ENCODE results near the gene SHISAL2B.
"Not testable (repeated sequence)": the region's sequence is repeated elsewhere in the genome, so short reads cannot be mapped to it uniquely, and the experiment has no call there.

The SHISAL2B gene

DNA sequence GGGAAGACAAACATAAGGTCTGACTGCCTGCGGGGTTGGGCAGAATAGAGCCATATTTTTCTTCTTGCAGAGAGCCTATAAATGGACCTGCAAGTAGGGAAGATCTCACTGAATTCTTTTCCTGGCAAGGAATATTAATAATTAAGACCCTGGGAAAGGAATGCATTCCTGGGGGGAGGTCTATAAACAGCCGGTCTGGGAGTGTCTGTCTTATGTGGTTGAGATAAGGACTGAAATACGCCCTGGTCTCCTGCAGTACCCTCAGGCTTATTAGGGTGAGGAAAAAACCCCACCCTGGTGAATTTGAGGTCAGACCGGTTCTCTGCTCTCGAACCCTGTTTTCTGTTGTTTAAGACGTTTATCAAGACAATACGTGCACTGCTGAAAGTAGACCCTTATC lies 6.1 kb downstream of the SHISAL2B start:
- not testable (repeated sequence) for DNase-seq (ENCODE audit: low read depth in 2 of 2)

DNA sequence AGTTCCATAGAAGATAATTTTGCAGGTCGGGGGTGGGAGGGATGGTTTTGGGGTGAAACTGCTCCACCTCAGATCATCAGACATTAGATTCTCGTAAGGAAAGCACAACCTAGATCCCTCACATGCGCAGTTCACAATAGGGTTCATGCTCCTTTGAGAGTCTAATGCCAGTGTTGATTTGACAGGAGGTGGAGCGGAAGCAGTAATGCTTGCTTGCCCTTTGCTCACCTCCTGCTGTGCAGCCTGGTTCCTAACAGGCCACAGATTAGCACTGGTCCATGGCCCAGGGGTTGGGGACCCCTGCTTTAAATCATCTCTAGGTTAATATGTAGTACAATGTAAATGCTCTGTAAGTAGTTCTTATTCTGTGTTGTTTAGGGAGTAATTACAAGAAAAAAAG lies 10.5 kb downstream of the SHISAL2B start:
- DNase-seq (ENCODE audit: low read depth in 2 of 2) = no peak

DNA sequence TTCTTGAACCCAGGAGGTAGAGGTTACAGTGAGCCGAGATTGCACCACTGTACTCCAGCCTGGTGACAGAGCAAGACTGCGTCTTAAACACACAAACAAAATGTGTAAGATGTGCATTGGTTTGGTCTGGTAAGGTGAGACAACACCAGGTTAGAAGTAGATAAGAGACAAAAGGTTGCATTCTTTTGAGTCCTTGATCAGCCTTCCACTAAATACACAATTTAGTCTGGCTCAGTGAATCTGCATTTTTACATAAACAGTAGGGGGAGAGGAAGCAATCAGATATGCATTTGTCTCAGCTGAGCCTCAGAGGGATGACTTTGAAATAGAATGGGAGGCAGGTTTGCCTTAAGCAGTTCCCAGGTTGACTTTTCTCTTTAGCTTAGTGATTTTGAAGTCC lies 15.8 kb downstream of the SHISAL2B start:
- DNase-seq (ENCODE audit: low read depth in 2 of 2) = not testable (repeated sequence)

DNA sequence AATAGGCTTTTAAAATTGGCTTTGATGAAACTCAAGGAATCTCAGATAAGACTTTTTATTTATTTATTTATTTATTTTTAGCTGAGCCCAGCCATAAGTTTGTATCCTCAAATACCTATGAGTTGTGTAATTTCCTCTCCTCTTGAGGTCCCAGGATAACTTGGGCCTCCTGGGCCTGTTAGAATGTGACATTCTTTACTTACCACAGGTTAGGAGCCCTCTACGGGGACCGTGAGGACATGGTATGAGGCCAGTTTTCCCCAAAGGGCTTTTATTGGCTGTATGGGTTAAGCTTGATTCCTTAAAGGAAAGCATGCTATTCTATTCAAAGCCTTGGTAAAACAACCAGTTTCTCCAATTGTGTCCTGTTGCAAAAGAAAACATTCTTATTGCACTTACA lies 16.9 kb downstream of the SHISAL2B start:
- DNase-seq (ENCODE audit: low read depth in 2 of 2) = no peak

DNA sequence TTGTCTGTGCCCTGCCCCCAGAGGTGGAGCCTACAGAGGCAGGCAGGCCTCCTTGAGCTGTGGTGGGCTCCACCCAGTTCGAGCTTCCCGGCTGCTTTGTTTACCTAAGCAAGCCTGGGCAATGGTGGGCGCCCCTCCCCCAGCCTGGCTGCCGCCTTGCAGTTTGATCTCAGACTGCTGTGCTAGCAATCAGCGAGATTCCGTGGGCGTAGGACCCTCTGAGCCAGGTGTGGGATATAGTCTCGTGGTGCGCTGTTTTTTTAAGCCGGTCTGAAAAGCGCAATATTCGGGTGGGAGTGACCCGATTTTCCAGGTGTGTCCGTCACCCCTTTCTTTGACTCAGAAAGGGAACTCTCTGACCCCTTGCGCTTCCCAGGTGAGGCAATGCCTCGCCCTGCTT lies 24.2 kb downstream of the SHISAL2B start:
- DNase-seq (ENCODE audit: low read depth in 2 of 2) = not testable (repeated sequence)

DNA sequence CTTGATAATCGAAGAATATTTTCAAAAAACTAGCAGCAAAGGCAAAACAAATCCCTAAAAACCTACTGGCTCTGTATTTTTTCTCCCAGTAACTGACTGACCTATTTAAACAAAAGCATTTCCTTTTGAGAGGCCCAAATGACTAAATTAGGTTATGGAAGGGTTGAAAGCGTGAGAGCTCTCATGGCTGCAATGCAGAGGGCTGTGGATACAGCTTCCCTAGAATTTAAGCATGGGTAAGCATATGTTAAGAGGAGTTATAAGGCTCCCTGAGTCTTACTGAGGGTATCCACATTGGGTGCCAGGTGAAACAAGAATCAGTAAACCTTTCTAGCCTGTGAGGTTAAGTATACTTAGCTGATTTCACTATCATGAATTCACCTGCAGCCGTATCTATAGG lies 32.3 kb downstream of the SHISAL2B start:
- DNase-seq (ENCODE audit: low read depth in 2 of 2) = no peak

DNA sequence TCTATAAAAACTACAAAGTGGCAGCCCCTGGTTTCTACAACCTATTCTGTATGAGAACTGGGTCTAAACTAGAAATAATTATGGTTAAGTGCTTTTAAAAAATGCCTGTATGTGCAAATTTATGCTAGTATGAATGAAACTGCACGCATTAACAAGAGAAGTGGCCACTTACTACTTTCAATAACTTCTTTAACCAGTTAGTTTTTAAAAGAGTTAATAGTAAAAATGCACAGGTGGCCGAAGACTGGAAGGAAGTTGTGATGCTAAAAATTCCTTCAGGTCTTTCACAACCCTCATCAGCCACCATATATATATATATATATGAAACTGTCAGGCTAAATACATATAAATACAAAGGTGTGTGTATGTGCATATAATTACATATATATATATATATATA lies 36.8 kb downstream of the SHISAL2B start:
- no peak for DNase-seq (ENCODE audit: low read depth in 2 of 2)

DNA sequence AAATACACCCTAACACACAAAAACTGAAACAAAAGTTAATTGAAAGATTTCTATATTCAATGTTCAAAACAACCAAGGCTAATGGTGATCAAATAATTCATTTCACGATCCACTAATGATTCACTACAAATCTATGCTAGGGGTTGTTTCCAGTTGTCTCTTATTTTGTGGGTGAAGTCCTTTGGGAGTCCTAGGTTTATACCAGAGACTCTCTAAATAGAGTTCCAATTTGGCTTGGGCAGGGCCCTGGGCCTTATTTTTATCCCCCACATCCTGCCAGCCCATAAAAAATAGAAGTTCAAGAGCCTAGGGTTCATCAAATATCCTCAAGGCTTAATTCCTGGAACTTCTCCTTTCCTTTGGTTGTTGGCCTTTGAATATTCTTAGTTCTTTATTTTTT lies 52.1 kb downstream of the SHISAL2B start:
- DNase-seq (ENCODE audit: low read depth in 2 of 2) = no peak

DNA sequence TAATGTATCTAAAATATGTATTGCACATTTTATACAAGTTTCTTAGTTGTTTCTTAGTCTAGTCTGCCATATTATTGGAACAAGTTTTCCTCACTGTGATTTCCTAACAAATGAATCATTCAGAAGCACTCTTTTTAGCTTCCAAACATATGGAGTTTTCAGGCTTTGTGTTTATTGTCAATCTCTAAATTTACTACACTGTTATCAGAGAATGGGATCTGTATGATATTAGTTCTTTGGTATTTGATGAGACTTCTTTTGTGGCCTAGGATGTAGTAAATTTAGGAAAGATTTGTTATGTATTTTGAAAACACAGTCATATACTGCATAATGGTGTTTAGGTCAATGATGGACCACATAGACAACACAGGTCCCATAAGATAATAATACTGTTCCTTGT lies 52.5 kb downstream of the SHISAL2B start:
- DNase-seq (ENCODE audit: low read depth in 2 of 2) = peak; percentile 9 to 18

DNA sequence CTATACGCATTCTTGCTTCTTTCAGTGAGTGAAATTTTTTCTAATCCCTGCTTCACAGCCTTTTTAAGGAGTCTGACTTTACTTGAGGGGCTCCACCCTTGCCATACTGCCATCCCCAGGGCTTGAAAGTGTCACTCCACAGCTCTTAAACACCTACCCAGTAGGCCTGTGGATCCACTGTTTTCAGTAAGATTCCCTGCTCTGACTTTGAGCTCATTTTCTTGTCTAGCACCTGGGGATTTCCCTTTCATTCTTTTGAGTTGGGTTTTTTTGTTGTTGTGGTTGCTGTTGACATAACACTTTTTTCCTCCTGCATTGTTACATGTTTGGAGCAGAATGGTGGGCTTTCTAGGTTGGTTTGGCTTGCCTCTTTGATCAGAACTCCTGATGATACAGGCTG lies 54.6 kb downstream of the SHISAL2B start:
- no peak for DNase-seq (ENCODE audit: low read depth in 2 of 2)

DNA sequence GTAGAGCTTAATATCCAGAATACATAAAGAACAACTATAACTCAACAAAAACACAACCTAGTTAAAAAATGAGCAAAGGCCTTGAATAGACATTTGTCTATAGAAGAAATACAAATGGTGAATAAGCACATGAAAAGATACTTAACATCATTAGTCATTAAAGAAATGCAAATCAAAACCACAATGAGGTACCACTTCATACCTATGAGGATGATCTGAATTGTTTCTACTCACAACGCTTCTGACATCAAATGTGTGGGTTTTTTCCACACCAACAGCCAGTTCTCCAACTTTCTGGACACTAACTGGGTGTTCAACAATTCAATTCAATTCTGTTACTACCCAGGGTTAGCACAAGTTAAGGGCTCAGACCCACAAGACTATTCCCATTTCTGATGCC lies 56.1 kb downstream of the SHISAL2B start:
- DNase-seq (ENCODE audit: low read depth in 2 of 2) = no peak

DNA sequence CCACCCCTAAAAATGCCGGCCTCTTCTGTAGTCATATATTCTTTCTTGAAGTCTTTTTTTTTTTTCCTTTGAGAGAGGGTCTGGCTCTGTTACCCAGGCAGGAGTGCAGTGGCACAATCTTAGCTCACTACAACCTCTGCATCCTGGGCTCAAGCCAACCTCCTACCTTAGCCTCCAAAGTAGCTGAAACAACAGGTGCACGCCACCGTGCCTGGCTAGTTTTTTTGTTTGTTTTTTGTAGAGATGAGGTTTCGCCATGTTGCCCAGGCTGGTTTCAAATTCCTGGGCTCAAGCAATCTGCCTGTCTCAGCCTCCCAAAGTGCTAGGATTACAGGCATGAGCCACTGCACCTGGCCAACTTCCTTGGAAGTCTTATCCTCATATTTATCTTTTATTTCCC lies 59.1 kb downstream of the SHISAL2B start:
- no peak for DNase-seq (ENCODE audit: low read depth in 2 of 2)

DNA sequence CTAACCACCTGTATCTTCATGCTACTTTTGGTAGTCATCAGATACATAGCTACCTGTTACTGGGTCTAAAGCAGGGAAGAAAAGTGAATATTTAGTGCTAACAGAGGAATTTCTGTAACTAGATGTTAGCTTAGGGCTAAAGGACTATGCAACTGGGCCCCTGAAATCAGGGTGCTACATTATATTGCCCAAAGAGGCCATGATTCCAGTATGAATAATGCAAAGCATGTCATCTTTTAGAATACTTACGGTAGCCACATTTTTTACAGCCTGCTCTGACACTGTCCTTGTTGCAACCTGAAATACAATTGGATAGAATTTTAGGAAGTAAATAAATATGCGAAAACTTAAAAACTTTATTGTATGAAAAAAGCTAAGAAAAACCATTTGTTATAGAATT lies 63.8 kb downstream of the SHISAL2B start:
- DNase-seq (ENCODE audit: low read depth in 2 of 2) = no peak

DNA sequence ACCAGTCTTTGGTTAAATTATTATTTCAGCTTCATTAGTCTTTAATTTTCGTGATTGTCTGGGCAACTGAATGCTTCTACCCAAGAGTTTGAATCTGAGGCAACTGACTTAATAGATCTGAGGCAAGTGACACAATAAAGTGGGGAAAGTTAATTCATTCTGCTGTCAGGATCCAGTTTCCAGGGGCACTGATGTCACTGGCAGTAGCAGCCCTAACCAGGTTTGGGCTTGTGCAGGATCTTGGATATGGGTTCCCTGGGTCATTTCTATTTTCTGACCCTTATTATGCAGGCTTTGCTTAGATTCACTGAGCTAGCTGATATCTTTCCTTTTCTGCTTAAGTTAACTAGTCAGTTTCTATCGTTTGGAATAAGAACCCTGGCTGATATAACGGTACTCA lies 68.6 kb downstream of the SHISAL2B start:
- no peak for DNase-seq (ENCODE audit: low read depth in 2 of 2)

DNA sequence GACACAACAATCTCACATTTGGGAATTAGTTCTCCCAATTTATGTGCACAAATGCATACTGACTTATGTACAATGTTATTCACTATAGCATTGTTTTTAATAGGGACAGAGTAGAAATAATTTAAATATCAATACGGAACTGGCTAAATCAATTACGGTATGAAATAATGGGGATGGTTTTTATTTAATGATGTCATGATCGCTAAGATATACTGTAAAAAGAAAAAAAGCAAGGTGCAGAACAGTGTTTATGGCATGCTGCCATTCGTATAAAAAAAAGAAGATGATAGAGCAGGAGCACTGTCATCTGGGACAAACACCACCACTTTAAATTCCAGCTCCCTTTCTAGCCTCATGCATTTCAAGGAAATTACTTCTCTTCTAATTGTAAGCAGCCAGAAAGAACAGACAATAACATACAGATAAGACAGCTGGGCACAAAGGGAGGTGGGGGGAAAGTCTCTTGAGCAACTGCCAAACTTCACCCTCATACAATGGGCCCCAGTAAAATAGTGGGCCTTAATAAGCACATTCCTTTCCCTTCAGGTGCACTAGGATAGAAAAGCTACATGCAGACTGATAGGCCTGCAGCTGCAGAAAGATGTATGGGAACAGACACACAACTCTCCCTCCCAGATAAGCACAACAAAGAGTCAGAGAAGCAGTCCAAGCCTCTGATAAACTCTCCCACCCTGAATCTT lies 69.8 kb downstream of the SHISAL2B start:
- no peak for DNase-seq (ENCODE audit: low read depth in 2 of 2)

DNA sequence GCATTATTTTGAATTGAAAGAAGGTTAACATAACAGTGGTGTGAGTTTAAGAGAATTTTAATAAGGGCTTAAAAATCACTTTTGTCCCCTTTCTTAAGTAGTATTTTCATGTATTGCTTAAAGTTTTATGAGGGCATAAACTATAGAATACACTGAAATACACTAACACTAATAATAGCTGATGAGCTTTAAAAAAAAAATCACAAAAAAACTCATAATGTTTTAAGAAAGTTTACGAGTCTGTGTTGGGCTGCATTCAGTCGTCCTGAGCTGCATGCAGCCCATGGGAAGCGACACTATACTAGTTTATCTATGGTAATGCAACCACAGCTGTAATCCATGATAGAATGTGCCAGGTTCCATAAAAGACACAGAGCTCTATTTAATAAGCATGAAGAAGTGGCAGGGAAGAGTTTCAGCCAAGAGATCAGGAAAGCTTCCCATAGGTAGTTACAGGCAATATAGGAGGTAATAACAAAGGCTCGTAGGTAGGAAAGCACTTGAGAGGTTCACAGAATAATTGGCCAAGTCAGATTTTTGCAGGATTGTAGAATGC lies 73.7 kb downstream of the SHISAL2B start:
- DNase-seq (ENCODE audit: low read depth in 2 of 2) = no peak

DNA sequence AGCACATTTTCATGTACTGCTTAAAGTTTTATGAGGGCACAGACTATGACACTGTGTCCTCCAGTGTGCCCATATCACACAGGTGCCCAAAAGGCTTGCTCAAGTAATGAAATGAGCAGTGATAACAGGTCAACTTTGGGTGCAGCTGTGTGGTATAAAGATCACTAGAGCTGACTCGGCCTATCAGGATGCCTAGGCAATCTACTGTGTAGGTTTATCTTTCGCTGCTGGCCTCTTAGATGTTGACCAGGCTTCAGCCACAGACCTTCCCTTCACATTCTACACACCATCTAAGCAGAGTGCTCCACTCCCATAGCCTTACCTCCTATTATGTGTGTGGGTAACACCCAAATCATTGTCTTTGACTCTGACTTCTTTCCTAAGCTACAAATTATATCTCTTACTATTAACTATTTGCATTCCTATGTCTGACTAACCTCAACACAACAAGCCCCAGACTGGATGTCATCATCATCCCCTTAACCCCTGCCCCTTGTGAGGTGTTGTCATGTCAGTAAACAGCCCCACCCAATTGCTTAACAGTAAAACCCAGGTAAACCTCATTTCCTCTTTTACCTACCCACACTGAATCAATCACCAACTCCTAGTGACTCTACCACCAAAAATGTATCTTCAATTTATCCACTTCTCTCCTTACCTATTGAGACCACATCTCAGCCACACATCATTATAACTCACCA lies 75.7 kb downstream of the SHISAL2B start:
- DNase-seq (ENCODE audit: low read depth in 2 of 2) = no peak

DNA sequence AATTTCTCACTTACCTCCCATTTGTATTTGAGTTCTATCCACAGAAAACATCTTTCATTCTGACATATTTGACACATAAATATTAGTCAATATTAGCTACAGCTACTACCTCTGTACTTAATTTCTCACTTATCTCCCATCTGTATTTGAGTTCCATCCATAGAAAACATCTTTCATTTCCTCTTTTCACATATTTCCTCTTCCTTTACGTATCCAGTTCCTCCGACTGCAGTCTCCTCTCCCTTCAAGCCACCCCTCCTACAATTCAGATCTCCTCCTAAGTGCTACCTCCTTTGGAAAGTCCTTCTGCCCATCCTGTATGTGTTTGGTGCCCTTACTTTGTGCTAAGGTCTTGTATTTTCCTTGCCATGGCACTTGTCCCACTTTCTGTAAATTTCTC lies 76.6 kb downstream of the SHISAL2B start:
- DNase-seq (ENCODE audit: low read depth in 2 of 2) = no peak

All from fibroblast of skin of left quadriceps (primary cell).